ENCODE data around the gene FASN. TPM values are rescaled to one million over a fixed set of nuclear protein-coding genes. Genes with fewer than 3 reads are reported as not detected.
A peak's percentile ranks its signal among the peaks of the same experiment; 100 is the strongest.

Gene FASN
- polyA plus RNA-seq, 2 of the 4 experiments (the other 2 are of a cell fraction): 12.9 to 169 TPM

- TF ChIP-seq HMGXB4 (CRISPR knock-in tag; IDR thresholded peaks at IDR 0.05; ENCODE audit: borderline replicate concordance): no peak
Measured at GRCh38 chr17:82046903-82047302, 51.1 kb downstream of the FASN start (continued).

- H3K4me1 ChIP-seq: peaks cover 7% of the 10 kb centered on the region; the same call in 1 of the 3 replicates
Measured at GRCh38 chr17:82045936-82046484, 52.0 kb downstream of the FASN start.

GRCh38 chr17:82043507-82043906 is 54.5 kb downstream of the FASN start:
- ChIA-PET CTCF (interaction anchor here (0.5 to 5.2 kb wide), 7 partner anchors 13 to 90 kb away, joined by 3 to 32 read pairs (median 3); partner anchors contain the start of gene RAC3), POLR2A (interaction anchor here (1.1 kb wide), 1 partner anchor 55 kb away, joined by 3 read pairs; the partner anchor contains the start of gene FASN)
- Histone ChIP-seq H3K4me1 (no peaks in the 10 kb centered on the region), H3K4me3 (no peak overlapping the region), H3K9me3 (no peaks in the 10 kb centered on the region), H3K4me2 (no peak overlapping the region), H3K27ac (no peak overlapping the region)
- DNase-seq (ENCODE audit: low read depth in 1 of 2, low spot score in 1 of 2): no peak
- no peak for TF ChIP-seq HOXB5 (CRISPR knock-in tag; IDR thresholded peaks at IDR 0.05)
- no peak; a peak in 1 of 6 replicates for ATAC-seq
- no peak for FAIRE-seq
- 92% methylated on average over 15 of the region's 16 CpGs for WGBS (ENCODE audit: missing lambda C conversion rate)

More at GRCh38 chr17:82045936-82046484, 52.0 kb downstream of the FASN start:
- Histone ChIP-seq H3K9me3 (no peaks in the 10 kb centered on the region), H3K4me2 (no peak overlapping the region), H3K4me3 (no peak overlapping the region), H3K27ac (no peak overlapping the region)
- TF ChIP-seq HOXA7 (CRISPR knock-in tag; IDR thresholded peaks at IDR 0.05) (no peak), USF2 (IDR thresholded peaks at IDR 0.05) (no peak), ZSCAN20 (CRISPR knock-in tag; IDR thresholded peaks at IDR 0.05) (no peak), HDAC2 (IDR thresholded peaks at IDR 0.05) (no peak), CHD2 (IDR thresholded peaks at IDR 0.05; ENCODE audit: low read length, partially characterized antibody) (no peak), HES2 (IDR thresholded peaks at IDR 0.05) (no peak), CBX8 (IDR thresholded peaks at IDR 0.05) (no peak), ZFP36 (IDR thresholded peaks at IDR 0.05; ENCODE audit: borderline replicate concordance, partially characterized antibody) (no peak), MAFK (IDR thresholded peaks at IDR 0.05; ENCODE audit: partially characterized antibody) (no peak), NFE2L2 (conservative IDR thresholded peaks at IDR 0.05; ENCODE audit: low read length) (no peak), TFCP2L1 (CRISPR knock-in tag; IDR thresholded peaks at IDR 0.05) (no peak)
- ChIA-PET POLR2A (no interaction called here), CTCF (interaction anchor here (1.9 to 5.2 kb wide), 2 partner anchors 8 to 16 kb away, joined by 6 to 32 read pairs; partner anchors contain the start of genes DCXR and RAC3)
- no peak for FAIRE-seq
- DNase-seq (ENCODE audit: low read depth in 1 of 2, low spot score in 1 of 2): no peak
- no peak for ATAC-seq
- 85% methylated on average over 13 of the region's 14 CpGs for WGBS (ENCODE audit: missing lambda C conversion rate)

- CTCF ChIA-PET: interaction anchor here (0.6 to 5.2 kb wide), 6 partner anchors 12 to 1018 kb away, joined by 3 to 32 read pairs (median 3); partner anchors contain the start of gene RAC3
- H3K4me2 ChIP-seq: no peak overlapping the region
- DNase-seq (ENCODE audit: low read depth in 1 of 2, low spot score in 1 of 2) (no peak), ATAC-seq (0 out of 6 replicates have a peak, but pooled peaks of 1 of the 2 experiments have one; percentile 7), FAIRE-seq (no peak)
- H3K4me3 ChIP-seq: no peak overlapping the region
- no peak overlapping the region for H3K27ac ChIP-seq
- POLR2A ChIA-PET: interaction anchor here (0.6 to 1.1 kb wide), 2 partner anchors 56 to 72 kb away, joined by 3 to 4 read pairs; partner anchors contain the start of gene FASN
- 39% methylated on average over 6 of the region's 9 CpGs for WGBS (ENCODE audit: missing lambda C conversion rate)
- 0 out of 3 replicates have a peak, but pooled peaks cover 3% of the 10 kb centered on the region for H3K4me1 ChIP-seq
- no peaks in the 10 kb centered on the region for H3K9me3 ChIP-seq
- no peak for TF ChIP-seq EHF (CRISPR knock-in tag; IDR thresholded peaks at IDR 0.05)
- no peak for TF ChIP-seq HES2 (IDR thresholded peaks at IDR 0.05)
- no peak for TF ChIP-seq USF2 (IDR thresholded peaks at IDR 0.05)
- no peak for TF ChIP-seq POLR2AphosphoS2 (conservative IDR thresholded peaks at IDR 0.05; ENCODE audit: low read length)
- TF ChIP-seq EP300 (IDR thresholded peaks at IDR 0.05): no peak
- no peak for TF ChIP-seq JUNB (IDR thresholded peaks at IDR 0.05)
- no peak for TF ChIP-seq GATA3 (IDR thresholded peaks at IDR 0.05; ENCODE audit: borderline replicate concordance)
- no peak for TF ChIP-seq ELK1 (IDR thresholded peaks at IDR 0.05; ENCODE audit: low read depth, low read length)
- TF ChIP-seq, protein P1, sequence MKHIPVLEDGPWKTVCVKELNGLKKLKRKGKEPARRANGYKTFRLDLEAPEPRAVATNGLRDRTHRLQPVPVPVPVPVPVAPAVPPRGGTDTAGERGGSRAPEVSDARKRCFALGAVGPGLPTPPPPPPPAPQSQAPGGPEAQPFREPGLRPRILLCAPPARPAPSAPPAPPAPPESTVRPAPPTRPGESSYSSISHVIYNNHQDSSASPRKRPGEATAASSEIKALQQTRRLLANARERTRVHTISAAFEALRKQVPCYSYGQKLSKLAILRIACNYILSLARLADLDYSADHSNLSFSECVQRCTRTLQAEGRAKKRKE (CRISPR knock-in tag; IDR thresholded peaks at IDR 0.05; ENCODE audit: low read depth): no peak
- no peak for TF ChIP-seq ZNF302 (CRISPR knock-in tag; IDR thresholded peaks at IDR 0.05)
Measured at GRCh38 chr17:82042649-82043048, 55.4 kb downstream of the FASN start.

All from A549 (cell line).